Measurements from ENCODE around the gene MICOS13. TPM values are rescaled to one million over a fixed set of nuclear protein-coding genes. Genes with fewer than 3 reads are reported as not detected.

The MICOS13 gene
- total RNA-seq, 1 donor from 2014 or later, result 67.6 TPM

- no peak overlapping the region for H3K4me3 ChIP-seq (ENCODE audit: low read depth, low read length)
- DNase-seq (ENCODE audit: low read depth), result no peak
- no peak for TF ChIP-seq CTCF (conservative IDR thresholded peaks at IDR 0.05; ENCODE audit: low read depth, low read length)
Measured at GRCh38 chr19:5664515-5664914, 15.8 kb downstream of the MICOS13 start.

- no peak overlapping the region for H3K4me3 ChIP-seq (ENCODE audit: low read depth, low read length)
- no peak for TF ChIP-seq CTCF (conservative IDR thresholded peaks at IDR 0.05; ENCODE audit: low read depth, low read length)
- DNase-seq (ENCODE audit: low read depth), result no peak
Measured at GRCh38 chr19:5663904-5664303, 16.4 kb downstream of the MICOS13 start.

GRCh38 chr19:5661483-5661882 is 18.8 kb downstream of the MICOS13 start:
- no peak for TF ChIP-seq CTCF (conservative IDR thresholded peaks at IDR 0.05; ENCODE audit: low read depth, low read length)
- DNase-seq (ENCODE audit: low read depth), result no peak
- H3K4me3 ChIP-seq (ENCODE audit: low read depth, low read length), result no peak overlapping the region

- no peak overlapping the region for H3K4me3 ChIP-seq (ENCODE audit: low read depth, low read length)
- no peak for DNase-seq (ENCODE audit: low read depth)
- no peak for TF ChIP-seq CTCF (conservative IDR thresholded peaks at IDR 0.05; ENCODE audit: low read depth, low read length)
Measured at GRCh38 chr19:5655412-5655811, 24.9 kb downstream of the MICOS13 start.

- H3K4me3 ChIP-seq (ENCODE audit: low read depth, low read length), result no peak overlapping the region
- no peak for TF ChIP-seq CTCF (conservative IDR thresholded peaks at IDR 0.05; ENCODE audit: low read depth, low read length)
- DNase-seq (ENCODE audit: low read depth), result no peak
Measured at GRCh38 chr19:5654931-5655330, 25.4 kb downstream of the MICOS13 start.

DNA sequence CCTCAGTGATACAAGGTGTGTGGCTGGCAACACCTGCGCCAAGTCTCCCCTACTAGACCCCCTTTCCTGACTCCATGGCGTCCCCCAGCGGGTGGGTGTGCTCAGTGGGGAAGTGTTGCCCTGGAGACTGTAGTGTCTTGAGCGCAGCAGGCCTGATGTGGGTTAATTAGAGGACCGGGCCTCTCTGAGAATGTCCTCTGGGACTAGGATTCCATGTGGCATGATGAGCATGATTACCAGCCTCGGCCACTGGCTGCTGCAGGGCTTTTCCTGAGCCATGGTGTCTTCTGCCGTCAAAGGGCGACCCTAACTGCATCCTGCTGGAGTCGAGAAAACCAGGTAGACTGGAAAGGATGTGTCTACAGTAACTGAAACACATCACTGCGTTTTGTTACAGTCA is 28.1 kb downstream of the MICOS13 start:
- TF ChIP-seq CTCF (conservative IDR thresholded peaks at IDR 0.05; ENCODE audit: low read depth, low read length), result no peak
- no peak for DNase-seq (ENCODE audit: low read depth)
- no peak overlapping the region for H3K4me3 ChIP-seq (ENCODE audit: low read depth, low read length)

DNA sequence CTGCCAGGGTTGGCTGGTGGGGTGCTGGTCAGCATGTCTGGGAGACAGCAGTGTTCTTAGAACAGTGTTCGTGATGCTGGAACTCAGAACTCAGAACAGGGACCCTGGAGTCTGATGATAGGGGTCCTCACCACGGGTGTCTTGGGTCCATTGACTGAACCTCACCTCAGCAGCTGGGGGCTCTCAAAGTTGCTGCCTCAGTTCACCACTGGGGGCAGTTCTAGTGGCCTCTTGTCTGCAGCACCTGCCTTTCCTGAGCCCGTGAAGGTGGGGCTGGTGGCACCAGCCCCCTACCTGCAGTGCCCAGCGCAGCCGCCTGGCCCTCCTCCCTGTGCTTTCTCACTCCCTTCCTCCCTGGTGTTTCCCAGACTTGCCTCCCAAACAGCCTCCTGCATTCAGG is 29.0 kb downstream of the MICOS13 start:
- no peak for DNase-seq (ENCODE audit: low read depth)
- TF ChIP-seq CTCF (conservative IDR thresholded peaks at IDR 0.05; ENCODE audit: low read depth, low read length), result no peak
- no peak overlapping the region for H3K4me3 ChIP-seq (ENCODE audit: low read depth, low read length)

Data from epithelial cell of proximal tubule (primary cell).